ENCODE results near the gene FXYD3.

DNA sequence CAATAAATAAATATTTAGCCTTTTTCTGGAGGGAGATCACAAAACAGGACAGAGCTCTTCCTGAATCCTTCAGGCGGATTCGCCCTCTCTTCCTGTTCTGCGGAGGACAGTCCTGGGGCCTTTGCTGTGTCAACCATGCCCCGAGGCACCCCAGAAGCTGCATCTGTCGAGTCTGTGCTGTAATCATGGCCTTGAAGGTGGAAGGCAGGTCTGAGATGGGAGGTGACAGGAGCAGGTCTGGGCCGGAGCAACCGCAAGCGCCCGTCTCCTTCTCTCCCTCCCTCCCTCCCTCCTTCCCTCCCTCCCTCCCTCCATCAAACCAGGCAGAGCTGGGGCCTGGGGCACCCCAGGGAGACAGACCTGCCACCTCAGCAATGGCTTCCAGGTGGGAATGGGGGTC, 4.6 kb upstream of the FXYD3 start:
- TF ChIP-seq, protein P1, sequence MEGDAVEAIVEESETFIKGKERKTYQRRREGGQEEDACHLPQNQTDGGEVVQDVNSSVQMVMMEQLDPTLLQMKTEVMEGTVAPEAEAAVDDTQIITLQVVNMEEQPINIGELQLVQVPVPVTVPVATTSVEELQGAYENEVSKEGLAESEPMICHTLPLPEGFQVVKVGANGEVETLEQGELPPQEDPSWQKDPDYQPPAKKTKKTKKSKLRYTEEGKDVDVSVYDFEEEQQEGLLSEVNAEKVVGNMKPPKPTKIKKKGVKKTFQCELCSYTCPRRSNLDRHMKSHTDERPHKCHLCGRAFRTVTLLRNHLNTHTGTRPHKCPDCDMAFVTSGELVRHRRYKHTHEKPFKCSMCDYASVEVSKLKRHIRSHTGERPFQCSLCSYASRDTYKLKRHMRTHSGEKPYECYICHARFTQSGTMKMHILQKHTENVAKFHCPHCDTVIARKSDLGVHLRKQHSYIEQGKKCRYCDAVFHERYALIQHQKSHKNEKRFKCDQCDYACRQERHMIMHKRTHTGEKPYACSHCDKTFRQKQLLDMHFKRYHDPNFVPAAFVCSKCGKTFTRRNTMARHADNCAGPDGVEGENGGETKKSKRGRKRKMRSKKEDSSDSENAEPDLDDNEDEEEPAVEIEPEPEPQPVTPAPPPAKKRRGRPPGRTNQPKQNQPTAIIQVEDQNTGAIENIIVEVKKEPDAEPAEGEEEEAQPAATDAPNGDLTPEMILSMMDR (IDR thresholded peaks at IDR 0.05; ENCODE audit: low read depth, low read length): no peak
- no peak for TF ChIP-seq EZH2phosphoT487 (IDR thresholded peaks at IDR 0.05; ENCODE audit: low read depth)

Data from OCI-LY3 (cell line).